NCI-H2196 (cell line): ENCODE measurements around the gene FBL.
A peak's percentile ranks its signal among the peaks of the same experiment; 100 is the strongest.

Experiments
- DNase-seq: peaks from one replicate; lab custom pipeline; 2025; ENCODE audit not compliant: unreplicated experiment; lab: John Stamatoyannopoulos, UW

FBL gene

GRCh38 chr19:39843919-39844793 is 2.0 kb downstream of the FBL start:
- peak; percentile 61 for DNase-seq

DNA sequence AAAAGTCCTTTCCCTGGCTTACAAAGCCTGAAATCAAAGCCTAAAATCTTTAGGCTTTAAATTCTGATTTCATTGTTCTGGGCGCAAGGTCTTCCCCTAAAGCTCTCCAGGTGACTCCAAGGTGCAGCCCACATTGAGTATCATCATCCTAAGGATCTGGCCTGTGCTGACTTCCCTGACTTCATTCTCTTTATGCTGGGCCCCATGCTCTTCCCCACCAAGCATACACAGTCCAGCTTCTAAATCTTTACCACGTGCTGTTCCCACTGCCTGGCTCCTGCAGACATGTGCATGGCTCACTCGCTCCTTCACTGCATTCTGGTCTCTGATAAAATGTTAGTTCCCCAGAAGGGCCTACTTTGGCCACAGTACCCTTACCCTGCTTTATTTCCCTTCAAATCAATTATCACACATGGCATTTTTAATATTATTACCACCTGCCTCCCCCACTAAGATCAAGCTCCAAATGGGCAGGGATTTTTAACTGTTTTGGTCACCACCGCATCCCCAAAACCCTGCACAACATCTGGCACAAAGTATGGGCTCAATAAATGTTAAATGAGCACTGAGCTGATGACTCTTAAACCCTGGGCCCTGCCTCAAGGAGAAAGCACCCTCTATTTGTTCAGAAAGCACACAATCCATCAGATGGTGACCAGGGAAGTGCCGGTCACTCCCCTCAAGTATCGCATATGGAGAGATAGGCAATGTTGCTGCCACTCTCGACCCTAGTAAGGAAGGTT is 3.3 kb downstream of the FBL start:
- DNase-seq: no peak

DNA sequence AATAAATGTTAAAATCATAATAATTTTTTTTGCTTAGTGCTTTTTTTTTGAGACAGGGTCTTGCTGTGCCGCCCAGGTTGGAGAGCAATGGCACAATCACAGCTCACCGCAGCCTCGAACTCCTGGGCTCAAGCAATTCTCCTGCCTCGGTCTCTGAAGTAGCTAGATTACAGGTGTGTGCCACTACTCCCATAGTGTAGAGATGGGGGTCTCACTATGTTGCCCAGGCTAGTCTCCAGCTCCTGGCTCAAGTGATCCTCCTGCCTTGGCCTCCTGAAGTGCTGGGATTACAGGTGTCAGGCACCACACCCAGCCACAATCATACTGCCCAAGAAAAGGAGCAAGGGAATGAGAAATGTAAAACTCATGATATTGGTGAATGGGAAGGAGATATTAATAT is 5.1 kb downstream of the FBL start:
- no peak for DNase-seq

DNA sequence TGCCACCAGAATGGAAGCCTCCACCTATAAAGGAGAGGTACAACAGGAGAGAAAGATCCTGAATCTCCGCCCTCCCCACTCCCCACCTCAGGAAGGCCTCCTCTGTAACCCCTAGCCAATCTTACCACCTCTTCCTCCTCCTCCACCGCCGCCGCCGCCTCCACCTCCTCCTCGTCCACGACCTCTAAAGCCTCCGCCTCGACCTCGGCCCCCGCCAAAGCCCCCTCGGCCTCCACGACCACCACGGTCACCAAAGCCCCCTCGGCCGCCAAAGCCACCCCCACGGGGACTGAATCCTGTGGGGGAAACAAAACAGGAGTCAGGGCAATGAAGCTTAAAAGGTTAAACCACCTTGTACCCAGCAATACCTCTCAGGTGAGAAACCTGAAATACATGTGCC is 5.7 kb downstream of the FBL start:
- DNase-seq: no peak

- DNase-seq: no peak
Observed at GRCh38 chr19:39839678-39840327, 6.4 kb downstream of the FBL start.

DNA sequence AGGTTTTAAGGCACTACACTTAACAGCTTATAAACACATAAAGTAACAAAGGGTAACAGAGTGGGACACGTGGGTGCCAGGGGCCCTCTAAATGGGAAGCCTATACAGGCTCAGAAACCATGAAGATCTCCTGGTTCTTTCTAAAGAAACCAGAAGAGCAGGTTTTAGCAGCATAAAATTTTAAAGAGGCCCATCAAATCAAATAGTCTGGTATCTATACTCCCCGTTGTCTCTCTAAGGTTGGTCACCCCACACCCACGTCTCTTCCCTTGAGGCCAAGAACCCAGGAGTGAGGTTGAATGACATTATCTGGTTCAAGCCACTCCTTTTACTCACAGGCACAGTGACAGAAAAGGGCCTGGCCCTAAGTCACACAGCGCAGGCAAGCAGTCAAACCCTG is 7.6 kb downstream of the FBL start:
- no peak for DNase-seq

DNA sequence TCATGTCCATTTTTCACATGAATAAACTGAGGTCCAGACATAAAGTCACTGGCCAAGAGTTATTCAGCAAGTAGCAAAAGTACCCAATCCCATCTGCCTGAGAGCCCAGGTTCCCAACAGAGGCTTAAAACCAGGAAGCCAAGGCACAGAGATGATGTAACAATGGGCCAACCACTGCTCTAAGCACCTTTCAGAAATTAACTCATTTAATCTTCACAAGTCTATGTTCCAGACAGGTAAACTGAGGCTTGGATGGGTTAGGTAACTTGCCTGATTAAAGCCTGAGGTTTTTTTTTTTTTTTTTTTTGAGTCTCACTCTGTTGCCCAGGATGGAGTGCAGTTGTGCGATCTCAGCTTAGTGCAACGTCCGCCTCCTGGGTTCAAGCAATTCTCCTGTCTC is 8.2 kb downstream of the FBL start:
- DNase-seq: no peak

DNA sequence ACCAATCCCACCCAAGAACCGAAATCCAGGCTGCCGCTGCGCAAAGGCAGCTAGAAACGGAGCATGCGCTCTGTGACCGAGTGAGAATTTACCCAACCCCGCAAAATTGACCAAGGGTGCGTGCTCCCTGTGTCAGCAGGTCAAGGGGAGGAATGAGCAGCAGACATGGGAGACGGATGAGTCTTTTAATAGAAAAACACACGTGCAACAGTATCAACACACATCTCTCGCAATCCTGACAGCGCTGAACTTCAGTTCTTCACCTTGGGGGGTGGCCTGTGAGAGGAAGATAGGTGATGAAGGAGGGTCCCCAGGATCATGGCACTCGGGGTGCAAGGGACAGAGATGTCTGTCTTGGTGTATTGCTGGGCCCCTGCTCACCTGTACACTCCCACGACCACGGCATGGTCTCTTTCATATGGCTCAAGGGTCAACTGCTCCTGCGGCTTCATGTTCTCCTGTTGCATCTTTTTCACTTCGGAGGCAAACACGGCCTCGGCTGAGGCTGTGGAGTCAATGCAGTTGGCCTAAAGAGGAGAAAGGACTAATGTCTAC is 11.8 kb downstream of the FBL start:
- no peak for DNase-seq

GRCh38 chr19:39833464-39834286 is 12.5 kb downstream of the FBL start, which contains the start of gene DYRK1B:
DYRK1B (minus strand) TSS chr19:39834162; CDS start chr19:39831867, 2,295 bp downstream.
- peak; percentile 97 for DNase-seq

GRCh38 chr19:39833160-39833463 is 13.1 kb downstream of the FBL start:
- no peak for DNase-seq

DNA sequence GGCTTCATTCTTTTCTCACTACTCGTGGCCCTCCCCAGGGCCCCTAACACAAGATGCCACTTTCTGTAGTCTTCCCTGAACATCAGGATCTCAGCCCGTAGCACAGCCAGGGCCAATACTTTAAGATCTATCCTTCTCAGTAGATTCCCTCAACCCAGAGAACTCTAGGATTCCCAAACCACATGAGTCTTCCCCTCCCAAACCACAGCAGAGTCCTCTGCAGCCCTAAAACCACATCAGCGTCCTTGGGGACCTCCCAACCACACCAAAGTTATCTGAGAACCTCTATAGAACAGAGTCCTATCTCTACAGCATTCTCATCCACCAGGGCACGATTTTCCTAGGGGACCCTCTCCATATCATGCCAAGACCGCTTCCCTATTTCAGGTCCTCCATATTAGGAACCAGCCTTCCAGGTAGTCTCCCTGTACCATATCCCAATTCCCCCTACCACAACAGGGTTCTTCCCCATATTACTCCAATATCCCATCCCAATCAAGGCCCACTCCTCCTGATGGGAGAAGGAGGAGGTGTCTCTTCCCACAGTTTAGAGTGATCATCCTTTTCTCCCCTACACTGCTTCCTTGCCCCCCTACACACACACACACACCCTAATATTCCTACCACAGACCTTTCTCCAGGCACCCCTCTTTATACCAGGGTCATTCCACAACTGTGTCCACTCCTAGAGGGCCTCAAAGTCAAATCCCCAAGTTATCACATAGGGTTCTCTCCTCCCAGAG is 13.7 kb downstream of the FBL start:
- no peak for DNase-seq

GRCh38 chr19:39831679-39832078 is 14.5 kb downstream of the FBL start:
- DNase-seq: no peak

GRCh38 chr19:39830847-39831246 is 15.3 kb downstream of the FBL start:
- no peak for DNase-seq

GRCh38 chr19:39830406-39830805 is 15.8 kb downstream of the FBL start:
- DNase-seq: no peak

DNA sequence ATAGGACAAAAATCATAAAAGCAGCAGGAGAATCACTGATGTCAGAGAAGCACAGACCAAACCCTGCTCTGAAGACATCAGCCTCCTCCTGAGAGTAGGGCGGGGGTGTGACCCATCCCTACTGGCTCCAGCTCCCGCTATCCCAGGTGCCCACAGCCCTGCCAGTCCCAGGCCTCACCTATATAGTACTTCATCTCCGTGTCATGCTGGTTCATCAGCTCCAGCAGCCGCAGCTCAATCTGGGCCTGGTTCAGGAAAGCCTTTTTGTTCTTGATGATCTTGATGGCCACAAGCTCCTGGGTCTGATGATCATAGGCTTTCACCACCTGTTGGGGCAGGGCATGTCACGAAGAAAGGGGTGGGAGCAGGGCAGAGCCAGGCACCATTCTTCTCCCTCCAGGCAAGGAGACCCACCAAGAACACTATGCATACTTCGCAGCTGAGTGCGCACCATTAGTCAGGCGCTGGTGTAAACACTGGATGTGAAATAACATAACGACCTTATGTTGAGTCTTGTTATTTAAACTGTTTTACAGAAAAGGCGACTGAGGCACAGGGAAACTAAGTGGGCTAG is 16.4 kb downstream of the FBL start:
- no peak for DNase-seq

- no peak for DNase-seq
Observed at GRCh38 chr19:39828654-39829032, 17.5 kb downstream of the FBL start.

- peak; percentile 84 for DNase-seq
Observed at GRCh38 chr19:39828015-39828653, 18.0 kb downstream of the FBL start.

DNA sequence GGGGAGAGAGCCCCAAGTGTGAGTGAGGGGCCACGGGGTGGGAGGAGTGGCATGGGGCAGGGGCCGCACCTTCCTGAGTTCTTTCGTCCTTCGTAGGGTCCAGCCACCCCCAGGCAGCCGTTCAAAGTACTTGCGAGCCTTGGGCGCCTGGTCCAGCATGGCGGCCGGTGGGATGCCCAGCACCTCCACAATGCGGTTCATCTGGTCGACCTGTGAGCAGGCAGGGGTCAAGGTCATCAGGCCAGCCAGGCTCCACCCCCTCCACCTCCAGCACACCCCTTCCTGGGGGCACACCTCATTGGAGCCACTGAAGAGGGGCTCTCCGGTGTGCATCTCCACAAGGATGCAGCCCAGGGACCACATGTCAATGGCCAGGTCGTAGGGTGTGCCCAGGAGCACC is 19.0 kb downstream of the FBL start:
- DNase-seq: no peak

DNA sequence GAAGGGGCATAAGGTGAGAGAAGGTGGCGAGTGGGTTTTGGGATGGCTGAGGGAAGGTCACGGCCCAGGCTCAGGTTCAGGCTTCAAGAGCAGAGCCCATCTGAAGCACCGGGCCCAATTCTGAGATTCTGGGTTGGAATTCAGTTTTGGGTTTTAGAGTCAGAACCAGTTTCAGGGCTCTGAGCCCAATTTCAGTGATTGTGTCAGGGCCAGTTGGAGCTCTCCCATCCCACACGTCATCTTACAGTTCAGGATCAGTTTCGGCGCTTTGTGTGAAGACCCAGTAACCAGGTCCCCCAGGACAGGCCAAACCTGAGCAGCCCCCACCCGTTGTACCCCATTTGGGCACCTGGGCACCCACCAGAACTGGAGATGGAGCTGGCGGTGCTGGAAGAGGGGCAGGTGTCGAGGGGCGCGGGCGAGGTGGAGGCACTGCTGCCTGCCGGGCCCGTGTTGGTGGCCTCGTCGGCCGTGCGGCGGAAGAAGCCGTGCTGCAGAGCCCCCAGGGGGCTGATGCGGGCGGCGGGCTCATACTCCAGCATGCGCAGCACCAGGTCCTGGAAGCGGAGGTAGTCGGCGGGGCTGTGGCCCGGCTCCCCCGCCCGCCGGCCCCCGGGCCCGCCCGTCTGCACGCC is 19.8 kb downstream of the FBL start:
- no peak for DNase-seq
